ENCODE measurements around the gene PTPRM.

Gene PTPRM

DNA sequence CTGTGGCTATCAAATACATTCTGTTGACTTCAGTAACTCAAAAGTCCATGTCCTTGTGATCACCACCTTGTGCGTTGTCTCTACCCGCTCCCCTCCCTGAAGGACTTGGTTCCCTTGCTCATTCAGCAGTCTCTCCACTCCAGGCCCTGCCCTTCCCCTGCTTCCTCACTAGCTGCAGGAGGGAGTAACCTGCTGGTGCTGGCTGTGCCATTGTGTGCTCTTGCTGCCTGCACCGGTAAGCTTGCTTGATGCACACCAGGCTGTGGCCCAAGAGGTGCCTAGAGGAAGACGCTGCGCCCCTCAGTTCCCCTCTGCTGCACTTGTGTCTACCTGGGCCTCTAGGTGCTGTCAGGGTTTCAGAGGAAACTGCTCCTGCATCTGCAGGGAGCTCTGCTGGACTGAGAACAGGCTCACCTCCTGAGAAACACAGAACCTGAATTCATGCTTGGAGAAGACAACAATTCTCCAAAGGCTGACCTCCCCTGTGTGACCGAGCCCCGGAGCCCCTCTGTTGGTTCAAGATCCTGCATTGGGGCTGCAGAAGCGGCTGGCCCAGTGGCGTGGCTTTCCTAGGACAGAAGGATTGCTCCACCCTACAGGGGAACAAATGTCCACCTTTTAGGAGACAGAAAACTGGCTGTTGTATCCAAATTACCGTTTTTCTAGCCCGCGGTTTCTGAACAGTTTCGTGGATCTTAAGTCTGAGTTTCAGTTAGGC is 33.6 kb downstream of the PTPRM start:
- H3K9me3 ChIP-seq (ENCODE audit: control insufficient read depth, low read length) = no peaks in the 10 kb centered on the region
- peaks cover 35% of the 10 kb centered on the region for H3K4me1 ChIP-seq (ENCODE audit: control insufficient read depth, insufficient read depth, low read length, poor library complexity, severe bottlenecking)
- H3K36me3 ChIP-seq (ENCODE audit: control insufficient read depth, insufficient read depth, low read length) = no peaks in the 10 kb centered on the region
- H3K27ac ChIP-seq (ENCODE audit: low read depth, low read length, severe bottlenecking) = no peak overlapping the region
- 86 to 90% methylated on average over 11 to 13 of the region's 13 CpGs for WGBS, 2 experiments (ENCODE audit: insufficient coverage in 2 of 2)
- H3K4me3 ChIP-seq (ENCODE audit: extremely low read depth, insufficient read depth, low read length, poor library complexity, severe bottlenecking) = no peak overlapping the region

DNA sequence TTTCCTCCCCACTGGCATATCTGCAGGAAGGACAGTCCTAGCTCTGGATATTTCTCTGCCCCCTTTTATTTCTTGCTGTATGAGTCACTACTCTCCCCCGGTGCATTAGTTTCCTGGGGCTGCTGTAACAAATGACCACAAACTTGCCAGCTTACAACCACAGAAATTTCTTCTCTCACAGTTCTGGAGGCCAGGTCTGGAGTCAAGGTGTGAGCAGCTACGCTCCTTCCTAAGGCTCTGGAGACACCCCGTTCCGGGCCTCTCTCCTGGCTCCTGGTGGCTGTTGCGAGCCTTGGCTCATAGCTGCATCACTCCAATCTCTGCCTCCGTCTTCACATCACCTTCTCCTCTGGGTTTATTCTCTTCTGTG is 34.1 kb downstream of the PTPRM start:
- H3K4me3 ChIP-seq (ENCODE audit: extremely low read depth, insufficient read depth, low read length, poor library complexity, severe bottlenecking) = no peak overlapping the region
- H3K4me1 ChIP-seq (ENCODE audit: control insufficient read depth, insufficient read depth, low read length, poor library complexity, severe bottlenecking) = peaks cover 35% of the 10 kb centered on the region
- H3K36me3 ChIP-seq (ENCODE audit: control insufficient read depth, insufficient read depth, low read length) = no peaks in the 10 kb centered on the region
- WGBS, 2 experiments (ENCODE audit: insufficient coverage in 2 of 2) = 87 to 91% methylated on average over 3 to 5 of the region's 6 CpGs
- H3K27ac ChIP-seq (ENCODE audit: low read depth, low read length, severe bottlenecking) = no peak overlapping the region
- no peaks in the 10 kb centered on the region for H3K9me3 ChIP-seq (ENCODE audit: control insufficient read depth, low read length)

DNA sequence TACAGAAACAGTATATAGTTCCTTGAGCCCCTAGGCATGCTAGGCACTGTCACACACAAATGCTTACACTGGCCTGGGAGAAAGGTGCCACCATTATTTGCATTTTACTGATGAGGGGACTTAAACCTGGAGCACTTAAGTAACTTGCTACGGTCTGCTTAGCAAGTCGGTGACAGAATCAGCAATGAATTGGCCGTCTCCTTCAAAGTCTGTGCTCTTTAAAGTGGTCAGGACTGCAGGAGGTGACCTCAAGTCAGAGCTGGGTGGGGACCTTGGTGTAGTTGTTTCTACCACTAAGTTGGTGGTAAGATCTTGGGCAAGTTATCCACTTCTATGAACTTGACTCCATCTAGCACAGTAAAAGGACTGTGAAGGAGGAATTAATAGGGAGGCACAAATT is 34.8 kb downstream of the PTPRM start:
- Histone ChIP-seq H3K9me3 (ENCODE audit: control insufficient read depth, low read length) (no peaks in the 10 kb centered on the region), H3K4me1 (ENCODE audit: control insufficient read depth, insufficient read depth, low read length, poor library complexity, severe bottlenecking) (peaks cover 35% of the 10 kb centered on the region), H3K27ac (ENCODE audit: low read depth, low read length, severe bottlenecking) (no peak overlapping the region), H3K4me3 (ENCODE audit: extremely low read depth, insufficient read depth, low read length, poor library complexity, severe bottlenecking) (no peak overlapping the region), H3K36me3 (ENCODE audit: control insufficient read depth, insufficient read depth, low read length) (no peaks in the 10 kb centered on the region)
- 70 to 95% methylated on average over 2 to 3 of the region's 3 CpGs for WGBS, 2 experiments (ENCODE audit: insufficient coverage in 2 of 2)

DNA sequence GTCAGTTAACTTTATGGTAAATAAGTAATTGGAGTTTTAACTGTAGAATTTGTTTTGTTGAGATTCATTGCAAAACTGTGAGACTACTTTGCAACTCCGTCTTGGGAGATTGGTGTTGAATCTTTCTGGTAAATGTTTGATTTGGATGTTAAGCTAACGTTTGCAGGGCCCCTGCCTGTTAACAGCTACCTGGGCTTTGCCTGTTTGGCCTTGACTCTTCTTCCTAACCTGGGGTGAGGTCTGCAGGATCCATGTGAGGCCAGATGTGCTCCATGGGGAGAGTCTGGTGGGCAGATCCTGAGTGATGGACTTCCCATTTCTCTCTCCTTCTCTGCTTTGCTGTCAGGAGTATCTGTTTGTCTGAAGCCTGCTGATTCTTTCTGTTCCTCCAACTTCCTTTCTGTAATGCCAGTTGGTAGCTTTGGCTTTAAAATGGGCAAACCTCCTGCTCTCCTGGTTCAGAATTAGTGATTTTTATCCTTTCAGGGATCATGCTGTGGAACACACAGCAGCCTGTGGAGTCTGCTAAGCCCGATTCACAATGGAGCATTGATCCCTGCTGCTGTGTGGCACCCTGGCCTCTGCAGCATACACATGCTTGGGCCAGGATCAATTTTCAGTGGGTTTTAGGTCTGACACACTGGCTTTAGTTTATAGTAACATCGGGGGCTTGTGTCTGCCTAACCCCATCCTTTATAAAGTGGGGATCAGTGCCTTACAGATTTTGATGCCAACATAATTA is 36.3 kb downstream of the PTPRM start:
- H3K36me3 ChIP-seq (ENCODE audit: control insufficient read depth, insufficient read depth, low read length) = no peaks in the 10 kb centered on the region
- peaks cover 46% of the 10 kb centered on the region for H3K4me1 ChIP-seq (ENCODE audit: control insufficient read depth, insufficient read depth, low read length, poor library complexity, severe bottlenecking)
- 17 to 66% methylated on average over 1 to 3 of the region's 4 CpGs for WGBS, 2 experiments (ENCODE audit: insufficient coverage in 2 of 2)
- no peak overlapping the region for H3K4me3 ChIP-seq (ENCODE audit: extremely low read depth, insufficient read depth, low read length, poor library complexity, severe bottlenecking)
- H3K9me3 ChIP-seq (ENCODE audit: control insufficient read depth, low read length) = no peaks in the 10 kb centered on the region
- no peak overlapping the region for H3K27ac ChIP-seq (ENCODE audit: low read depth, low read length, severe bottlenecking)

DNA sequence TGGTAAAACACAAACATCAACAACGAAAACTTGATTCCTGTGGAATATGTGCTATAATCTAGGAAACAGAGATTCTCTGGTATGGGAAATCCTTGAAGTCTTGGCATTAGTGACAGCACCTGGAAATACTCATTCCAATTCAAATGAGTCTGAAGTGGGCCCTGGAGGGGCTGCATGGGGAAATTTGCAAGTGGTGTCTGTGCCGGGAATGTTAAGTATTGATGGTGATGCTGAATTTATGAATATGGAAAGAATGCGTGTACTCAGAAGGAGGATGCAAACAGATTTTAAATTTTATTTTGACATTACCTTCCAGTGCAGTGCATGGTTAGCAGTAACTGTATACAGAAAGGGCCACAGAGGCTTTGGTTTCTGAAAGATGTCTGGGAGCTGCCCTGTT is 37.2 kb downstream of the PTPRM start:
- Histone ChIP-seq H3K9me3 (ENCODE audit: control insufficient read depth, low read length) (no peaks in the 10 kb centered on the region), H3K4me1 (ENCODE audit: control insufficient read depth, insufficient read depth, low read length, poor library complexity, severe bottlenecking) (peaks cover 48% of the 10 kb centered on the region), H3K4me3 (ENCODE audit: extremely low read depth, insufficient read depth, low read length, poor library complexity, severe bottlenecking) (no peak overlapping the region), H3K27ac (ENCODE audit: low read depth, low read length, severe bottlenecking) (no peak overlapping the region), H3K36me3 (ENCODE audit: control insufficient read depth, insufficient read depth, low read length) (no peaks in the 10 kb centered on the region)
- WGBS, 2 experiments (ENCODE audit: insufficient coverage in 2 of 2) = 66 to 86% methylated on average over 2 to 3 of the region's 3 CpGs

DNA sequence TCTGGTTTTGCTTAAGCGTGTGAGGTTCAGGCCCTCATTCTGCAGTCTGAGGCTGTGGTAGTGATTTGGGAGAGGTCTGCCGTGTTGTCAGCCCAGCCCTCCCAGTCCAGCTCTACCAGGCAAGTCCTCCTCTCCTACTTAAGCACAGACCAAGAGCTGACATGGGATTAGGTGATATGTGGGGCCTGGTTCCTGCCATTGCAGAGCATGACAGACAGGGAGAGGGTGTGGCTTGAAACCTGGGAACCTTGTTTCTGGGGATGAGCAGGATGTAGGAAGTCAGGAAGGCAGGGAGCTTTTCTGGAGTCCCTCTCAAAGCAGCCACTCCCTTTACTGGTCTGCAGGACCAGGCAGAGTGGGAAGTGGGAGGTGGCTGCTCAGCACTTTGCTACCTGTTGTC is 38.6 kb downstream of the PTPRM start:
- 100% methylated on average over 1 of the region's 2 CpGs; no CpG with 5 or more reads in 1 of the 2 experiments for WGBS, 2 experiments (ENCODE audit: insufficient coverage in 2 of 2)
- Histone ChIP-seq H3K36me3 (ENCODE audit: control insufficient read depth, insufficient read depth, low read length) (no peaks in the 10 kb centered on the region), H3K4me1 (ENCODE audit: control insufficient read depth, insufficient read depth, low read length, poor library complexity, severe bottlenecking) (peaks cover 42% of the 10 kb centered on the region), H3K27ac (ENCODE audit: low read depth, low read length, severe bottlenecking) (no peak overlapping the region), H3K9me3 (ENCODE audit: control insufficient read depth, low read length) (no peaks in the 10 kb centered on the region), H3K4me3 (ENCODE audit: extremely low read depth, insufficient read depth, low read length, poor library complexity, severe bottlenecking) (no peak overlapping the region)

DNA sequence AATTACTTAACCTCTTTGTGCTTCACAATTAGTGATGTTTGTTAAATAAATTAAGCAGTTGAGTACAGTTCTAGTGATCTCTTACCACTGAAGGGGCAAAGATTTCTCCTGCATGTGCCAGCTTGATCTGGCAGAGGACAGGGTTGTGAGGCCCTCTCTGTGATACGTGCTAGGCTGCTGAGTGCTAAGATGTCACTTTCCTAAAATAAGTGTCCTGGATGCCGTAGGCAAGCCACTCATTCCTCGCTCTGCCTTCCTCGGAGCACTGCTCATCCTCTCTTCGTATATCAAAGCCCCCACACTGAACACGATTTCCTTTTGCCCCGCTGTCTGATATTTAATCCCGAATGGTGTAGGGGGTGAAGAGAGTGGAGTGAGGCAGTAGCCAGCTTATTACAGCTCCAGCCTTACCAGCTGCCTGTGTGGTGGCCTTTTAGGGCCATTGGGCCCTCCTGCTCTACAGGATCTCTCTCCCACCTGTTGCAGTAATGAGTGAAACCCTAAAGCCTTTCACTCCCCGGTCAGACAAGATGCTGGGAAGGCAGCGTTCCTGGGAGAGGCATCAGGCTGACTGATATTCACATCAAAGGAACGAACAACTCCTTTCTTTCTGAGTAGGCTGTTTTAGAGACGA is 40.5 kb downstream of the PTPRM start:
- 92 to 98% methylated on average over 6 to 7 of the region's 12 CpGs for WGBS, 2 experiments (ENCODE audit: insufficient coverage in 2 of 2)
- Histone ChIP-seq H3K27ac (ENCODE audit: low read depth, low read length, severe bottlenecking) (no peak overlapping the region), H3K4me1 (ENCODE audit: control insufficient read depth, insufficient read depth, low read length, poor library complexity, severe bottlenecking) (peaks cover 30% of the 10 kb centered on the region), H3K36me3 (ENCODE audit: control insufficient read depth, insufficient read depth, low read length) (no peaks in the 10 kb centered on the region), H3K9me3 (ENCODE audit: control insufficient read depth, low read length) (no peaks in the 10 kb centered on the region), H3K4me3 (ENCODE audit: extremely low read depth, insufficient read depth, low read length, poor library complexity, severe bottlenecking) (no peak overlapping the region)

DNA sequence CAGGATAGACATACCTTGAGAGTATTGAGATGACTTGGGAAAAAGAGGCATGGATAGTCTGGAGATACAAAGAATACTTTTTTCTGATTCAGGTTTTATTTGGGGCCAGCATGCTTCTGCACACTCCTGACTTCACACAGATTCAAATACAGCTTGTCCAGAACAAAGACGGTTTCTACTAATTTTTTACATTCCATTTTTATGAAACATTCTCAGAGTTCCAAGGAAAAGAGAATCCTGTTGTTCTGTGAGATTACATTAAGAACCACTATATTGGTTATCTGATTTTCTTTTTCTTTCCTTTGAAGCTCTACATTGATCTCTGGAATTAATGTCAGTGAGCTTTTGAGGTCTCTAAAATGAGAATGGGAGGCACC is 41.0 kb downstream of the PTPRM start:
- H3K36me3 ChIP-seq (ENCODE audit: control insufficient read depth, insufficient read depth, low read length) = no peaks in the 10 kb centered on the region
- H3K4me3 ChIP-seq (ENCODE audit: extremely low read depth, insufficient read depth, low read length, poor library complexity, severe bottlenecking) = no peak overlapping the region
- no peak overlapping the region for H3K27ac ChIP-seq (ENCODE audit: low read depth, low read length, severe bottlenecking)
- WGBS, 2 experiments (ENCODE audit: insufficient coverage in 2 of 2) = 100% methylated on average over 1 of the region's 1 CpG; no CpG with 5 or more reads in 1 of the 2 experiments
- H3K4me1 ChIP-seq (ENCODE audit: control insufficient read depth, insufficient read depth, low read length, poor library complexity, severe bottlenecking) = peaks cover 30% of the 10 kb centered on the region
- H3K9me3 ChIP-seq (ENCODE audit: control insufficient read depth, low read length) = no peaks in the 10 kb centered on the region

DNA sequence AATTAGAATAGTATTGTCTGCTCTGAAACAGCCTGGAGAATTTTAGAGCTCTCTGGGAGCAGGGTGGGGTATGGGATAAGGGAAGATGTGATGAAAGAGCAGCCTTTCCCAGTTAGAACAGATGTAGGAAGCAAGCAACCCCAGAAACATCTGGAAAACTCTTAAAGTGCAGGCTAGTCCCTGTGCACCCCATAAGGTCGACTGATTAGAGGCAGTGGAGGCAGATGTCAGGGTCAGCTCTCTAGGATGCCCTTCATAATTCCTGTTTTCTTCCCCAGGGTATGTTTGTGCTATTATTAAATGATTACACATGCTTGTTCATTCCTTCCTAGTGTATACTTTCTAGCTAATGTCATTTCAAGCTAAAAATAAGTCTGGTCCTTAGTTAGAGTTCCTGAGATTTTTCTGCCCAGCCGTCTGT is 41.7 kb downstream of the PTPRM start:
- no peak overlapping the region for H3K4me3 ChIP-seq (ENCODE audit: extremely low read depth, insufficient read depth, low read length, poor library complexity, severe bottlenecking)
- H3K36me3 ChIP-seq (ENCODE audit: control insufficient read depth, insufficient read depth, low read length) = no peaks in the 10 kb centered on the region
- no peak overlapping the region for H3K27ac ChIP-seq (ENCODE audit: low read depth, low read length, severe bottlenecking)
- 63% methylated on average over 1 of the region's 2 CpGs; no CpG with 5 or more reads in 1 of the 2 experiments for WGBS, 2 experiments (ENCODE audit: insufficient coverage in 2 of 2)
- H3K4me1 ChIP-seq (ENCODE audit: control insufficient read depth, insufficient read depth, low read length, poor library complexity, severe bottlenecking) = peaks cover 27% of the 10 kb centered on the region
- no peaks in the 10 kb centered on the region for H3K9me3 ChIP-seq (ENCODE audit: control insufficient read depth, low read length)

DNA sequence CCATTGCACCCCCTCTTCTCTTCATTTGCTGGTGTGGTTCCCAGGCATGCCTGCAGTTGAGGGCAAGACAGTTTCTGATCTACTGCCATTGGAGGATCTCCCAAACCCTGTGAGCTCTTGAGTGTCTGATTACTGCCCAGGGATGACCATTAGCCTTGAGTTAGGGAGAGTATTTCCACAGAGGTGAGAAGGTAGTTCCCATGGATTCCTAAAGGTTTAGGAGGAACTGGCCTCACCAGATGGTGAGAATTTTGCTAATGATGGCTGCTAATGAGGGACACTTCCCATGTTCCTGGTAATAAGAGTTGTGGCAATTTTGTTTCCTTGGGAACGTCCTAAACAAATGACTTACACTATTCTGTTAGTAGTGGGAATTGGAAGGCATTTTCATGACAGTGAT is 42.5 kb downstream of the PTPRM start:
- WGBS, 2 experiments (ENCODE audit: insufficient coverage in 2 of 2) = no CpG with 5 or more reads among the region's 1 CpG
- Histone ChIP-seq H3K36me3 (ENCODE audit: control insufficient read depth, insufficient read depth, low read length) (no peaks in the 10 kb centered on the region), H3K4me3 (ENCODE audit: extremely low read depth, insufficient read depth, low read length, poor library complexity, severe bottlenecking) (no peak overlapping the region), H3K27ac (ENCODE audit: low read depth, low read length, severe bottlenecking) (no peak overlapping the region), H3K4me1 (ENCODE audit: control insufficient read depth, insufficient read depth, low read length, poor library complexity, severe bottlenecking) (peaks cover 22% of the 10 kb centered on the region), H3K9me3 (ENCODE audit: control insufficient read depth, low read length) (no peaks in the 10 kb centered on the region)

All from mesodermal cell (in vitro differentiated cells).